ENCODE data around the gene TOGARAM1.

DNA sequence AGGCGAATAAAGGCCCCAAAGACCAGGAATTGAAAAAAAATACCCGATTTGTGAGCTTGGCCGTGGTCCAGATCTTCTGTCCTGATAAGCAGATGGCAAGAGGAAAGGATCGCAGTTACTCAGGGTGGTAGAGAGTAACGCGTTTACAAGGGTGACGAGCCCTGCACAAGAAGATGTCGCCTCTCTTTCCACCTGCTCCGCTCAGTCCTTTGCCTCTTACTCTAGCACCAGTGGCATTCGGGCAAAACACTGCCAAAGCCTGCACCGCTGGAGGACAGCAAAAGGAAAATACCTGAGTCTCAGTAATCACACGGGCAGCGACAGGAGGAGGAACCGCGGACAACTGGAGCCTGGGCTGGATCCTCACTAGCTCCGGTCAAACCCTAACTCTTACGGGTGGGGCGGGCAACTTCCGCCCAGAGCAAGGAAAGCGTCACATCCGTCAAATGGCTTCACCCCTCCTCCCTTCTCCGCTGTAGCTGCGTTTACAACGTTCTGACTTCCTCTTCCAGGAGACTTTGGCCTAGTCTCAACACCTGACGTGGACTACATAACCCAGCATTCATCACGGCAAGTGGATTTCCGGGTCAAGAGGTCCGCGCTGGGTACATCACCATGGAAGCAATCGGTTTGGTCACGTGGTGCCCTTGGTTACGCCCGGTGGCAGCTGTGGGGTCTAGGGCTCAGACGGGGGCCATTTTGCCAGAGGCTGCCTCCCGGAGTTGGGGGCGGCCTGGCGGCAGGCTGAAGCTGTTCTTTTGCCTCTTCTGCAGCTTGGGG lies at the start of gene TOGARAM1, which contains the start of gene KLHL28:
- TF ChIP-seq, protein P1, sequence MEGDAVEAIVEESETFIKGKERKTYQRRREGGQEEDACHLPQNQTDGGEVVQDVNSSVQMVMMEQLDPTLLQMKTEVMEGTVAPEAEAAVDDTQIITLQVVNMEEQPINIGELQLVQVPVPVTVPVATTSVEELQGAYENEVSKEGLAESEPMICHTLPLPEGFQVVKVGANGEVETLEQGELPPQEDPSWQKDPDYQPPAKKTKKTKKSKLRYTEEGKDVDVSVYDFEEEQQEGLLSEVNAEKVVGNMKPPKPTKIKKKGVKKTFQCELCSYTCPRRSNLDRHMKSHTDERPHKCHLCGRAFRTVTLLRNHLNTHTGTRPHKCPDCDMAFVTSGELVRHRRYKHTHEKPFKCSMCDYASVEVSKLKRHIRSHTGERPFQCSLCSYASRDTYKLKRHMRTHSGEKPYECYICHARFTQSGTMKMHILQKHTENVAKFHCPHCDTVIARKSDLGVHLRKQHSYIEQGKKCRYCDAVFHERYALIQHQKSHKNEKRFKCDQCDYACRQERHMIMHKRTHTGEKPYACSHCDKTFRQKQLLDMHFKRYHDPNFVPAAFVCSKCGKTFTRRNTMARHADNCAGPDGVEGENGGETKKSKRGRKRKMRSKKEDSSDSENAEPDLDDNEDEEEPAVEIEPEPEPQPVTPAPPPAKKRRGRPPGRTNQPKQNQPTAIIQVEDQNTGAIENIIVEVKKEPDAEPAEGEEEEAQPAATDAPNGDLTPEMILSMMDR (IDR thresholded peaks at IDR 0.05; ENCODE audit: insufficient read depth, low read length, poor library complexity, severe bottlenecking): no peak
- no peak for TF ChIP-seq EZH2phosphoT487 (conservative IDR thresholded peaks at IDR 0.05; ENCODE audit: low read length)
